Endothelial cell of umbilical vein (primary cell): ENCODE results near the gene CTU1. TPM values are rescaled to one million over a fixed set of nuclear protein-coding genes. Genes with fewer than 3 reads are reported as not detected.

Source experiments
- BruUV-seq: library from RNA; stranded (reverse); fragments of 400-500 nt; replicated peaks from 2 replicates; lab custom pipeline; 2021; lab: Mats Ljungman, UMichigan
- CTCF ChIA-PET: fragments of 300-600, 350-600 bp; sonication (Branson Sonifier 250); formaldehyde crosslinking; loops from one replicate; lab custom pipeline; 2021; ENCODE audit warnings: antibody characterized with exemption, inconsistent platforms; lab: Charles Lee
- POLR2A ChIA-PET: fragments of 300-600, 350-600 bp; sonication (Branson Sonifier 250); formaldehyde crosslinking; loops from one replicate; lab custom pipeline; 2021; ENCODE audit warnings: antibody characterized with exemption, inconsistent platforms; lab: Charles Lee
- DNase-seq: peaks from one replicate; pipeline ENCODE4 v3.0.0-alpha.2; 2011; ENCODE audit warnings: low read depth, low spot score
- FAIRE-seq: peaks from 2 replicates; lab custom pipeline; 2011; peaks lifted over from hg19 to GRCh38; lab: Jason Lieb, UNC
- H2AFZ ChIP-seq: 2 replicates; pipeline ENCODE4 v1.6.0; 2012; ENCODE audit warnings: low read depth, low read length, control low read depth, inconsistent platforms
- H3K27ac ChIP-seq: 2 replicates; pipeline ENCODE4 v1.5.1; 2011; ENCODE audit warnings: low read depth, mild to moderate bottlenecking, control low read depth, low read length, moderate library complexity; ENCODE audit not compliant: insufficient read depth
- H3K27me3 ChIP-seq, 2 experiments: 2 replicates each; pipeline versions ENCODE4 v1.6.0 to v1.6.1; 2011; ENCODE audit warnings: low read length in 2 of 2, mixed read lengths in 1 of 2; ENCODE audit not compliant: control insufficient read depth in 2 of 2, insufficient read depth in 2 of 2
- H3K36me3 ChIP-seq, 2 experiments: 2 replicates in 1 of 2; 3 replicates in 1 of 2; pipeline ENCODE4 v1.5.1; 2011; ENCODE audit warnings: low read length in 2 of 2, mild to moderate bottlenecking in 1 of 2, moderate library complexity in 1 of 2; ENCODE audit not compliant: control insufficient read depth in 2 of 2, insufficient read depth in 2 of 2; ENCODE audit errors: extremely low read depth in 1 of 2
- H3K4me1 ChIP-seq: 3 replicates; pipeline ENCODE4 v1.5.1; 2011; ENCODE audit warnings: mild to moderate bottlenecking, low read length; ENCODE audit not compliant: control insufficient read depth, insufficient read depth; ENCODE audit errors: extremely low read depth
- H3K4me2 ChIP-seq: 2 replicates; pipeline ENCODE4 v1.6.1; 2011; ENCODE audit warnings: low read length, control low read depth, mixed read lengths; ENCODE audit not compliant: insufficient read depth
- H3K4me3 ChIP-seq, 3 experiments: fragments of 200-600 bp in 1 of 3; sonication (generic), shearing (Covaris generic) in 1 of 3; replicated peaks in 1 of 3; 2 replicates each; pipeline ENCODE4 v1.5.1; 2011 to 2016; ENCODE audit warnings: control low read depth in 3 of 3, low read length in 3 of 3, mild to moderate bottlenecking in 2 of 3, inconsistent platforms in 1 of 3, low read depth in 1 of 3, moderate library complexity in 1 of 3; ENCODE audit not compliant: insufficient read depth in 1 of 3
- H3K79me2 ChIP-seq: 2 replicates; pipeline ENCODE4 v1.6.0; 2012; ENCODE audit warnings: low read length, inconsistent platforms; ENCODE audit not compliant: control insufficient read depth, insufficient read depth
- H3K9ac ChIP-seq: replicated peaks from 2 replicates; pipeline ENCODE3; 2011; ENCODE audit warnings: low read length, control low read depth; ENCODE audit not compliant: insufficient read depth; ENCODE audit errors: extremely low read depth
- H3K9me1 ChIP-seq: replicated peaks from 3 replicates; pipeline ENCODE4 v1.6.0; 2011; ENCODE audit warnings: mild to moderate bottlenecking, low read length; ENCODE audit not compliant: control insufficient read depth, insufficient read depth; ENCODE audit errors: extremely low read depth
- H3K9me3 ChIP-seq: replicated peaks from 2 replicates; pipeline ENCODE4 v1.5.1; 2012; ENCODE audit warnings: low read length, inconsistent platforms; ENCODE audit not compliant: control insufficient read depth, insufficient read depth
- H4K20me1 ChIP-seq: replicated peaks from 2 replicates; pipeline ENCODE3; 2011; ENCODE audit warnings: mild to moderate bottlenecking, low read length; ENCODE audit not compliant: control insufficient read depth, insufficient read depth; ENCODE audit errors: extremely low read depth
- EZH2 ChIP-seq: IDR thresholded peaks from 2 replicates; pipeline ENCODE4 v1.6.1; 2012; ENCODE audit warnings: borderline replicate concordance, low read depth, mild to moderate bottlenecking, moderate library complexity, low read length, inconsistent platforms; ENCODE audit not compliant: severe bottlenecking
- FOS ChIP-seq: IDR thresholded peaks from 2 replicates; pipeline ENCODE4 v1.6.1; 2011; ENCODE audit warnings: mild to moderate bottlenecking, low read length, moderate library complexity, borderline replicate concordance; ENCODE audit not compliant: insufficient read depth
- GATA2 ChIP-seq: IDR thresholded peaks from 2 replicates; pipeline ENCODE4 v1.7.0; 2011; ENCODE audit warnings: low read depth, mild to moderate bottlenecking, moderate library complexity, mixed read lengths, low read length; ENCODE audit not compliant: insufficient read length, insufficient read depth
- JUN ChIP-seq: IDR thresholded peaks from 2 replicates; pipeline ENCODE4 v1.6.1; 2011; ENCODE audit warnings: borderline replicate concordance, low read depth; ENCODE audit not compliant: insufficient read length, insufficient read depth
- MAX ChIP-seq: IDR thresholded peaks from 2 replicates; pipeline ENCODE4 v1.6.1; 2011; ENCODE audit not compliant: insufficient read depth, insufficient read length
- MYC ChIP-seq: IDR thresholded peaks from one replicate; pipeline ENCODE4 v1.6.1; 2011; ENCODE audit warnings: mild to moderate bottlenecking, low read depth, low read length
- POLR2A ChIP-seq: IDR thresholded peaks from 2 replicates; pipeline ENCODE4 v1.6.1; 2012; ENCODE audit warnings: low read depth, mild to moderate bottlenecking, control low read depth, low read length
- POLR2AphosphoS5 ChIP-seq: IDR thresholded peaks from 2 replicates; pipeline ENCODE4 v1.6.1; 2012; ENCODE audit warnings: low read depth, mild to moderate bottlenecking, control low read depth, low read length, moderate library complexity; ENCODE audit not compliant: insufficient read depth
- dilution Hi-C: fragments of 300-500 bp; cut with MboI; formaldehyde crosslinking; loops from one replicate; pipeline ENCODE4 v1.15.0; 2019; ENCODE audit warnings: low sequenced_read_pairs; ENCODE audit not compliant: extremely low pct_ligation_motif_present
- intact Hi-C: fragments of 100-400 bp; cut with micrococcal nuclease; formaldehyde crosslinking; loops from one replicate; pipeline ENCODE4 v1.10.0; 2022
- polyA plus RNA-seq, 4 experiments: library from polyadenylated mRNA; depleted of rRNA in 3 of 4; stranded (reverse) in 3 of 4; unstranded in 1 of 4; fragments of >200 nt; gene quantifications; 2 replicates each; pipeline versions ENCODE4 v1.2.1 to v1.2.3, GENCODE V29; 2011 to 2012; ENCODE audit warnings: missing spikeins in 1 of 4
- total RNA-seq: library from RNA; stranded (reverse); gene quantifications from 2 replicates; pipeline ENCODE4 v1.2.3, GENCODE V29; 2021
- TF ChIP-seq, protein P1 (sequence below), 2 donors: IDR thresholded peaks; 1 replicate in 1 of 2; 2 replicates in 1 of 2; pipeline ENCODE4 v1.5.1; 2011; ENCODE audit warnings: low read length in 2 of 2, mild to moderate bottlenecking in 2 of 2, moderate library complexity in 2 of 2, control low read depth in 1 of 2, inconsistent platforms in 1 of 2, low read depth in 1 of 2; ENCODE audit not compliant: insufficient read depth in 1 of 2; ENCODE audit errors: extremely low read depth in 1 of 2

CTU1 gene
- total and polyA plus RNA-seq, 2 donors (not counting 3 experiments of a cell fraction or from before 2014, with no cell fraction given) = 6.1 to 8.7 TPM

- dilution Hi-C loops (no loop called here), intact Hi-C loops (no loop called here)
- Histone ChIP-seq H3K36me3 (no peaks in the 10 kb centered on the region), H3K4me3 (no peak overlapping the region), H3K4me1 (no peaks in the 10 kb centered on the region), H2AFZ (no peak overlapping the region), H3K9ac (no peak overlapping the region), H4K20me1 (no peaks in the 10 kb centered on the region), H3K9me1 (no peaks in the 10 kb centered on the region), H3K27me3 (peaks cover 0 to 5% of the 10 kb centered on the region in 2 experiments), H3K9me3 (no peaks in the 10 kb centered on the region), H3K27ac (no peak overlapping the region), H3K4me2 (no peak overlapping the region), H3K79me2 (no peaks in the 10 kb centered on the region)
- ChIA-PET CTCF (no interaction called here), POLR2A (no interaction called here)
- TF ChIP-seq MAX (no peak), POLR2AphosphoS5 (no peak), POLR2A (no peak), JUN (no peak), FOS (no peak), MYC (no peak), GATA2 (no peak), EZH2 (no peak)
- TF ChIP-seq, protein P1, sequence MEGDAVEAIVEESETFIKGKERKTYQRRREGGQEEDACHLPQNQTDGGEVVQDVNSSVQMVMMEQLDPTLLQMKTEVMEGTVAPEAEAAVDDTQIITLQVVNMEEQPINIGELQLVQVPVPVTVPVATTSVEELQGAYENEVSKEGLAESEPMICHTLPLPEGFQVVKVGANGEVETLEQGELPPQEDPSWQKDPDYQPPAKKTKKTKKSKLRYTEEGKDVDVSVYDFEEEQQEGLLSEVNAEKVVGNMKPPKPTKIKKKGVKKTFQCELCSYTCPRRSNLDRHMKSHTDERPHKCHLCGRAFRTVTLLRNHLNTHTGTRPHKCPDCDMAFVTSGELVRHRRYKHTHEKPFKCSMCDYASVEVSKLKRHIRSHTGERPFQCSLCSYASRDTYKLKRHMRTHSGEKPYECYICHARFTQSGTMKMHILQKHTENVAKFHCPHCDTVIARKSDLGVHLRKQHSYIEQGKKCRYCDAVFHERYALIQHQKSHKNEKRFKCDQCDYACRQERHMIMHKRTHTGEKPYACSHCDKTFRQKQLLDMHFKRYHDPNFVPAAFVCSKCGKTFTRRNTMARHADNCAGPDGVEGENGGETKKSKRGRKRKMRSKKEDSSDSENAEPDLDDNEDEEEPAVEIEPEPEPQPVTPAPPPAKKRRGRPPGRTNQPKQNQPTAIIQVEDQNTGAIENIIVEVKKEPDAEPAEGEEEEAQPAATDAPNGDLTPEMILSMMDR (IDR thresholded peaks at IDR 0.05; ENCODE audit: extremely low read depth in 1 of 2, insufficient read depth in 1 of 2, low read depth in 1 of 2, low read length in 2 of 2) = no peak
- FAIRE-seq (no peak), DNase-seq (no peak)
- BruUV-seq = no TSS peak
Observed at GRCh38 chr19:51138549-51138979, 30.4 kb upstream of the CTU1 start.
